ENCODE data around the gene ADAM10.

DNA sequence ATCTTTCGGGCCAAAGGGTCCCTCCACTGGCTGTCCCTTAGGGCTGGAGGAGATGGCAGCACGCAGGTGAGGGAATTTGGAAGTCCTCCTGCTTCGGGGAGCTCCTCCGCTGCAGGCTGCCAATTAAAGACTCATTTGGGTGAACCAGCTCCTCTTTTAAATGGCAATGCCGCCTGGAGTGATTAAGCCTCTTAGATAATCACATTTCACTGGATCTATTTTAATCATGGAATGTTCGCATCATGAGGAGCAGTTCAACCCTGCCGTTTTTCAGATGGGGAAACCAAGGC, 199.8 kb downstream of the ADAM10 start:
- TF ChIP-seq, protein P1, sequence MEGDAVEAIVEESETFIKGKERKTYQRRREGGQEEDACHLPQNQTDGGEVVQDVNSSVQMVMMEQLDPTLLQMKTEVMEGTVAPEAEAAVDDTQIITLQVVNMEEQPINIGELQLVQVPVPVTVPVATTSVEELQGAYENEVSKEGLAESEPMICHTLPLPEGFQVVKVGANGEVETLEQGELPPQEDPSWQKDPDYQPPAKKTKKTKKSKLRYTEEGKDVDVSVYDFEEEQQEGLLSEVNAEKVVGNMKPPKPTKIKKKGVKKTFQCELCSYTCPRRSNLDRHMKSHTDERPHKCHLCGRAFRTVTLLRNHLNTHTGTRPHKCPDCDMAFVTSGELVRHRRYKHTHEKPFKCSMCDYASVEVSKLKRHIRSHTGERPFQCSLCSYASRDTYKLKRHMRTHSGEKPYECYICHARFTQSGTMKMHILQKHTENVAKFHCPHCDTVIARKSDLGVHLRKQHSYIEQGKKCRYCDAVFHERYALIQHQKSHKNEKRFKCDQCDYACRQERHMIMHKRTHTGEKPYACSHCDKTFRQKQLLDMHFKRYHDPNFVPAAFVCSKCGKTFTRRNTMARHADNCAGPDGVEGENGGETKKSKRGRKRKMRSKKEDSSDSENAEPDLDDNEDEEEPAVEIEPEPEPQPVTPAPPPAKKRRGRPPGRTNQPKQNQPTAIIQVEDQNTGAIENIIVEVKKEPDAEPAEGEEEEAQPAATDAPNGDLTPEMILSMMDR (IDR thresholded peaks at IDR 0.05; ENCODE audit: insufficient read depth, low read length) = no peak
- TF ChIP-seq POLR2AphosphoS5 (IDR thresholded peaks at IDR 0.05; ENCODE audit: low read depth) = no peak
- no peak for TF ChIP-seq GABPA (IDR thresholded peaks at IDR 0.05; ENCODE audit: low read depth)
- TF ChIP-seq, protein P2, sequence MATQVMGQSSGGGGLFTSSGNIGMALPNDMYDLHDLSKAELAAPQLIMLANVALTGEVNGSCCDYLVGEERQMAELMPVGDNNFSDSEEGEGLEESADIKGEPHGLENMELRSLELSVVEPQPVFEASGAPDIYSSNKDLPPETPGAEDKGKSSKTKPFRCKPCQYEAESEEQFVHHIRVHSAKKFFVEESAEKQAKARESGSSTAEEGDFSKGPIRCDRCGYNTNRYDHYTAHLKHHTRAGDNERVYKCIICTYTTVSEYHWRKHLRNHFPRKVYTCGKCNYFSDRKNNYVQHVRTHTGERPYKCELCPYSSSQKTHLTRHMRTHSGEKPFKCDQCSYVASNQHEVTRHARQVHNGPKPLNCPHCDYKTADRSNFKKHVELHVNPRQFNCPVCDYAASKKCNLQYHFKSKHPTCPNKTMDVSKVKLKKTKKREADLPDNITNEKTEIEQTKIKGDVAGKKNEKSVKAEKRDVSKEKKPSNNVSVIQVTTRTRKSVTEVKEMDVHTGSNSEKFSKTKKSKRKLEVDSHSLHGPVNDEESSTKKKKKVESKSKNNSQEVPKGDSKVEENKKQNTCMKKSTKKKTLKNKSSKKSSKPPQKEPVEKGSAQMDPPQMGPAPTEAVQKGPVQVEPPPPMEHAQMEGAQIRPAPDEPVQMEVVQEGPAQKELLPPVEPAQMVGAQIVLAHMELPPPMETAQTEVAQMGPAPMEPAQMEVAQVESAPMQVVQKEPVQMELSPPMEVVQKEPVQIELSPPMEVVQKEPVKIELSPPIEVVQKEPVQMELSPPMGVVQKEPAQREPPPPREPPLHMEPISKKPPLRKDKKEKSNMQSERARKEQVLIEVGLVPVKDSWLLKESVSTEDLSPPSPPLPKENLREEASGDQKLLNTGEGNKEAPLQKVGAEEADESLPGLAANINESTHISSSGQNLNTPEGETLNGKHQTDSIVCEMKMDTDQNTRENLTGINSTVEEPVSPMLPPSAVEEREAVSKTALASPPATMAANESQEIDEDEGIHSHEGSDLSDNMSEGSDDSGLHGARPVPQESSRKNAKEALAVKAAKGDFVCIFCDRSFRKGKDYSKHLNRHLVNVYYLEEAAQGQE (IDR thresholded peaks at IDR 0.05; ENCODE audit: insufficient replicate concordance, low read depth) = no peak
- TF ChIP-seq SPI1 (IDR thresholded peaks at IDR 0.05; ENCODE audit: borderline replicate concordance, low read depth) = no peak

Data from HL-60 (cell line).